H1 (cell line): ENCODE data around the gene GPNMB. TPM values are rescaled to one million over a fixed set of nuclear protein-coding genes. Genes with fewer than 3 reads are reported as not detected.
A peak's percentile ranks its signal among the peaks of the same experiment; 100 is the strongest.

Experiments
- CTCF ChIA-PET: fragments of 300-600 bp; sonication (Branson Sonifier 250); formaldehyde crosslinking; loops from one replicate; lab custom pipeline; 2021; ENCODE audit not compliant: partially characterized antibody; lab: Charles Lee
- POLR2A ChIA-PET: fragments of 300-600 bp; sonication (Branson Sonifier 250); formaldehyde crosslinking; loops from one replicate; lab custom pipeline; 2021; ENCODE audit warnings: inconsistent platforms; ENCODE audit not compliant: partially characterized antibody; lab: Charles Lee
- DNase-seq, 2 experiments: peaks; one replicate each; pipeline versions ENCODE4 v3.0.0 to v3.0.0-alpha.2; 2010 to 2022; ENCODE audit warnings: low spot score in 2 of 2, low read depth in 1 of 2, mixed read lengths in 1 of 2
- FAIRE-seq: peaks from 2 replicates; lab custom pipeline; 2011; peaks lifted over from hg19 to GRCh38; lab: Jason Lieb, UNC
- H2AFZ ChIP-seq: 2 replicates; pipeline ENCODE4 v1.8.1; 2012; ENCODE audit warnings: low read length, inconsistent platforms
- H2AK5ac ChIP-seq: 2 replicates; pipeline ENCODE4 v1.6.1; 2013; ENCODE audit warnings: low read depth, low read length
- H2BK120ac ChIP-seq: replicated peaks from 2 replicates; pipeline ENCODE3; 2013; ENCODE audit warnings: low read depth, low read length, inconsistent platforms
- H2BK12ac ChIP-seq: 2 replicates; pipeline ENCODE4 v1.6.1; 2013; ENCODE audit warnings: low read depth, low read length
- H2BK15ac ChIP-seq: 2 replicates; pipeline ENCODE4 v1.6.1; 2013; ENCODE audit warnings: low read length
- H2BK20ac ChIP-seq: 2 replicates; pipeline ENCODE4 v1.6.1; 2013; ENCODE audit warnings: low read length
- H2BK5ac ChIP-seq: 2 replicates; pipeline ENCODE4 v1.6.1; 2013; ENCODE audit warnings: low read depth, low read length
- H3K14ac ChIP-seq: 2 replicates; pipeline ENCODE4 v1.6.1; 2013; ENCODE audit warnings: inconsistent platforms; ENCODE audit not compliant: insufficient read length
- H3K18ac ChIP-seq: 2 replicates; pipeline ENCODE4 v1.6.1; 2013; ENCODE audit warnings: low read length; ENCODE audit errors: extremely low read depth
- H3K23ac ChIP-seq: 2 replicates; pipeline ENCODE4 v1.6.1; 2013; ENCODE audit warnings: inconsistent platforms; ENCODE audit not compliant: insufficient read length
- H3K23me2 ChIP-seq: 2 replicates; pipeline ENCODE4 v1.6.1; 2013; ENCODE audit warnings: low read depth, low read length
- H3K27ac ChIP-seq: 2 replicates; pipeline ENCODE4 v1.6.1; 2011; ENCODE audit warnings: low read depth, low read length, inconsistent platforms
- H3K27me3 ChIP-seq, 4 experiments: replicated peaks in 1 of 4; 1 replicate in 1 of 4; 2 replicates in 3 of 4; pipeline versions ENCODE4 v1.6.1 to v1.8.1; 2011 to 2013; ENCODE audit warnings: low read length in 3 of 4, mild to moderate bottlenecking in 3 of 4, inconsistent platforms in 2 of 4, mixed read lengths in 2 of 4, moderate library complexity in 1 of 4; ENCODE audit not compliant: control insufficient read depth in 3 of 4, insufficient read depth in 3 of 4; ENCODE audit errors: extremely low read depth in 1 of 4
- H3K36me3 ChIP-seq, 4 experiments: 2 replicates each; pipeline versions ENCODE4 v1.6.1 to v1.8.1; 2011 to 2013; ENCODE audit warnings: mild to moderate bottlenecking in 4 of 4, low read length in 3 of 4, moderate library complexity in 2 of 4, control low read depth in 1 of 4, inconsistent platforms in 1 of 4; ENCODE audit not compliant: insufficient read depth in 4 of 4, control insufficient read depth in 2 of 4
- H3K4ac ChIP-seq: replicated peaks from 2 replicates; pipeline ENCODE3; 2013; ENCODE audit warnings: low read length, low read depth, mixed read lengths, inconsistent platforms; ENCODE audit not compliant: insufficient read length
- H3K4me1 ChIP-seq, 4 experiments: replicated peaks in 1 of 4; 1 replicate in 1 of 4; 2 replicates in 3 of 4; pipeline versions ENCODE4 v1.6.1 to v1.8.1; 2011 to 2013; ENCODE audit warnings: low read length in 3 of 4, inconsistent platforms in 2 of 4, mixed read lengths in 1 of 4; ENCODE audit not compliant: insufficient read depth in 4 of 4, control insufficient read depth in 3 of 4
- H3K4me2 ChIP-seq, 2 experiments: 2 replicates each; pipeline versions ENCODE4 v1.6.1 to v1.8.1; 2011 to 2013; ENCODE audit warnings: low read depth in 2 of 2, low read length in 2 of 2, control low read depth in 1 of 2, inconsistent platforms in 1 of 2, mild to moderate bottlenecking in 1 of 2; ENCODE audit not compliant: insufficient read depth in 1 of 2
- H3K4me3 ChIP-seq, 4 experiments: fragments of 200-600, 300-600 bp in 1 of 4; sonication (generic), shearing (Covaris generic), sonication (Bioruptor Twin) in 1 of 4; 2 replicates each; pipeline versions ENCODE4 v1.5.1 to v1.8.1; 2011 to 2016; ENCODE audit warnings: low read length in 4 of 4, low read depth in 3 of 4, control low read depth in 2 of 4, inconsistent platforms in 2 of 4, mild to moderate bottlenecking in 2 of 4, mixed read lengths in 1 of 4, moderate library complexity in 1 of 4; ENCODE audit not compliant: insufficient read depth in 2 of 4; ENCODE audit errors: extremely low read depth in 1 of 4
- H3K56ac ChIP-seq: replicated peaks from 2 replicates; pipeline ENCODE3; 2013; ENCODE audit warnings: low read depth, mild to moderate bottlenecking, mixed read lengths, low read length, inconsistent platforms; ENCODE audit not compliant: insufficient read length
- H3K79me1 ChIP-seq: 2 replicates; pipeline ENCODE4 v1.6.1; 2013; ENCODE audit warnings: low read depth, low read length, control low read depth
- H3K79me2 ChIP-seq, 2 experiments: 2 replicates each; pipeline versions ENCODE4 v1.6.1 to v1.8.1; 2012 to 2013; ENCODE audit warnings: low read length in 2 of 2, mild to moderate bottlenecking in 2 of 2, inconsistent platforms in 1 of 2; ENCODE audit not compliant: insufficient read depth in 2 of 2, control insufficient read depth in 1 of 2
- H3K9ac ChIP-seq, 4 experiments: replicated peaks in 1 of 4; 1 replicate in 1 of 4; 2 replicates in 3 of 4; pipeline versions ENCODE4 v1.6.1 to v1.8.1; 2011 to 2013; ENCODE audit warnings: low read depth in 3 of 4, low read length in 3 of 4, control low read depth in 2 of 4, mild to moderate bottlenecking in 2 of 4, moderate library complexity in 2 of 4, inconsistent platforms in 1 of 4; ENCODE audit errors: extremely low read depth in 1 of 4
- H3K9me3 ChIP-seq, 2 experiments: 2 replicates each; pipeline versions ENCODE4 v1.6.1 to v1.8.1; 2012 to 2013; ENCODE audit warnings: mild to moderate bottlenecking in 2 of 2, moderate library complexity in 2 of 2, control low read depth in 1 of 2, inconsistent platforms in 1 of 2, low read depth in 1 of 2, low read length in 1 of 2, mixed read lengths in 1 of 2; ENCODE audit not compliant: insufficient read depth in 2 of 2
- H4K20me1 ChIP-seq, 2 experiments: replicated peaks in 1 of 2; 2 replicates each; pipeline versions ENCODE3 to v1.8.1; 2011 to 2013; ENCODE audit warnings: inconsistent platforms in 2 of 2, low read length in 2 of 2, mild to moderate bottlenecking in 1 of 2; ENCODE audit not compliant: insufficient read depth in 2 of 2, control insufficient read depth in 1 of 2
- H4K5ac ChIP-seq: 2 replicates; pipeline ENCODE4 v1.6.1; 2013; ENCODE audit warnings: low read length, low read depth, mixed read lengths, inconsistent platforms; ENCODE audit not compliant: insufficient read length
- H4K8ac ChIP-seq: 2 replicates; pipeline ENCODE4 v1.8.0; 2013; ENCODE audit warnings: mild to moderate bottlenecking, moderate library complexity, low read length, inconsistent platforms; ENCODE audit not compliant: insufficient read depth; ENCODE audit errors: extremely low read depth
- H4K91ac ChIP-seq: replicated peaks from 2 replicates; pipeline ENCODE3; 2013; ENCODE audit warnings: low read length, mixed read lengths, inconsistent platforms; ENCODE audit not compliant: insufficient read length
- ASH2L ChIP-seq: fragments of 200-600, 300-600 bp; sonication (generic); IDR thresholded peaks from one replicate; pipeline ENCODE4 v1.7.1; 2017; ENCODE audit warnings: low read length
- JUND ChIP-seq: IDR thresholded peaks from 2 replicates; pipeline ENCODE4 v1.6.1; 2011; ENCODE audit warnings: mild to moderate bottlenecking, improper control_type of control experiment, low read length
- RFX5 ChIP-seq: IDR thresholded peaks from 2 replicates; pipeline ENCODE4 v1.6.1; 2011; ENCODE audit warnings: low read depth, low read length, improper control_type of control experiment, borderline replicate concordance
- SIX5 ChIP-seq: IDR thresholded peaks from 2 replicates; pipeline ENCODE4 v1.6.1; 2011; ENCODE audit warnings: mild to moderate bottlenecking, low read depth, low read length
- SP4 ChIP-seq: IDR thresholded peaks from 2 replicates; pipeline ENCODE4 v1.6.1; 2012; ENCODE audit warnings: low read length, inconsistent platforms
- WGBS, 2 experiments: shearing (Covaris generic) in 1 of 2; methylation state at CpG; one replicate each; pipeline versions ENCODE4 v1.1.6 to v1.1.7; 2013 to 2015; ENCODE audit warnings: low lambda C conversion rate in 2 of 2, mixed read lengths in 2 of 2, inconsistent platforms in 1 of 2, low coverage in 1 of 2, missing lambda C conversion rate in 1 of 2; ENCODE audit not compliant: insufficient replicate concordance in 2 of 2, insufficient coverage in 1 of 2, insufficient read length in 1 of 2; ENCODE audit errors: extremely low coverage in 1 of 2, missing lambda C conversion rate in 1 of 2; 5-methylcytosine and 5-hydroxymethylcytosine counted together
- polyA plus RNA-seq, 7 experiments: library from polyadenylated mRNA; depleted of rRNA in 3 of 7; stranded (reverse) in 5 of 7; unstranded in 2 of 7; fragments of >200 nt in 5 of 7; fragments of 200-250 nt in 2 of 7; gene quantifications; 1 replicate in 5 of 7; 2 replicates in 1 of 7; 4 replicates in 1 of 7; pipeline versions ENCODE4 v1.2.1 to v1.2.3, GENCODE V29; 2011 to 2013; ENCODE audit warnings: missing spikeins in 2 of 7, mixed read lengths in 2 of 7
- total RNA-seq: library from RNA; stranded (reverse); fragmentation: NEBNext Ultra II Directional; extraction: Animal tissue kit (Norgen Biotek cat#: 25700); gene quantifications from 2 replicates; pipeline ENCODE4 v1.2.1, GENCODE V29; 2021

The GPNMB gene
- total and polyA plus RNA-seq, 2 of the 8 experiments (the other 6 are each of a cell fraction or from before 2014, with no cell fraction given): 1.1 to 1.4 TPM

- Histone ChIP-seq H3K23me2 (no peaks in the 10 kb centered on the region), H3K14ac (no peak overlapping the region), H3K9ac (no peak overlapping the region), H4K91ac (no peak overlapping the region), H3K36me3 (no peaks in the 10 kb centered on the region), H2BK15ac (no peak overlapping the region), H4K5ac (no peak overlapping the region), H3K27ac (no peak overlapping the region), H3K79me2 (no peaks in the 10 kb centered on the region), H2AK5ac (no peak overlapping the region), H2BK20ac (no peak overlapping the region), H3K79me1 (no peaks in the 10 kb centered on the region), H3K27me3 (no peaks in the 10 kb centered on the region; a peak in 1 of 7 replicates), H3K4me1 (no peaks in the 10 kb centered on the region), H3K56ac (no peak overlapping the region), H2BK120ac (no peak overlapping the region), H3K23ac (no peak overlapping the region), H3K18ac (no peak overlapping the region), H4K20me1 (no peaks in the 10 kb centered on the region), H3K4ac (no peak overlapping the region), H4K8ac (no peak overlapping the region)
- ChIA-PET CTCF (interaction anchor here (0.9 to 1.2 kb wide), 3 partner anchors 10 to 105 kb away, joined by 3 to 4 read pairs (median 3); no protein-coding TSS in a partner anchor), POLR2A (no interaction called here)
- FAIRE-seq: no peak
- DNase-seq: no peak
- 84% methylated on average over 3 of the region's 3 CpGs; no CpG with 5 or more reads in 1 of the 2 experiments for WGBS, 2 experiments
- TF ChIP-seq SP4 (no peak), SIX5 (no peak), ASH2L (no peak), RFX5 (no peak), JUND (no peak)
- TF ChIP-seq, all 59 proteins: peak for 0
- peak overlapping the region; percentile 21; the same call in 1 of the 2 replicates for H2AFZ ChIP-seq
- no peak overlapping the region for H3K4me3 ChIP-seq
- H3K4me2 ChIP-seq: no peak overlapping the region
- H2BK5ac ChIP-seq: no peak overlapping the region
- H2BK12ac ChIP-seq: no peak overlapping the region
- no peaks in the 10 kb centered on the region for H3K9me3 ChIP-seq
These were observed 13.6 kb upstream of the GPNMB start for GRCh38 chr7:23232966-23233365.
